BLaER1 (cell line): Measurements from ENCODE around the gene SVIL.
"Not testable (repeated sequence)": the region's sequence is repeated elsewhere in the genome, so short reads cannot be mapped to it uniquely, and the experiment has no call there.

Experiments used
- H3K27ac ChIP-seq: shearing (Covaris generic); formaldehyde crosslinking; 2 replicates; pipeline ENCODE4 v1.8.1; 2022
- H3K27me3 ChIP-seq: shearing (Covaris generic); formaldehyde crosslinking; 2 replicates; pipeline ENCODE4 v1.8.1; 2022
- H3K36me3 ChIP-seq: shearing (Covaris generic); formaldehyde crosslinking; 2 replicates; pipeline ENCODE4 v1.8.1; 2022
- H3K4me1 ChIP-seq: shearing (Covaris generic); formaldehyde crosslinking; 2 replicates; pipeline ENCODE4 v1.8.1; 2022
- H3K4me2 ChIP-seq: shearing (Covaris generic); formaldehyde crosslinking; 2 replicates; pipeline ENCODE4 v1.8.1; 2022
- H3K4me3 ChIP-seq: shearing (Covaris generic); formaldehyde crosslinking; 2 replicates; pipeline ENCODE4 v1.8.1; 2022
- H3K9ac ChIP-seq: shearing (Covaris generic); formaldehyde crosslinking; 2 replicates; pipeline ENCODE4 v1.8.1; 2022
- H3K9me3 ChIP-seq: shearing (Covaris generic); formaldehyde crosslinking; 2 replicates; pipeline ENCODE4 v1.8.1; 2022
- H4K20me1 ChIP-seq: shearing (Covaris generic); formaldehyde crosslinking; 2 replicates; pipeline ENCODE4 v1.8.1; 2022
- Cebpa-rat ChIP-seq: shearing (Covaris generic); IDR thresholded peaks from 2 replicates; pipeline ENCODE4 v1.8.1; 2022

SVIL gene

DNA sequence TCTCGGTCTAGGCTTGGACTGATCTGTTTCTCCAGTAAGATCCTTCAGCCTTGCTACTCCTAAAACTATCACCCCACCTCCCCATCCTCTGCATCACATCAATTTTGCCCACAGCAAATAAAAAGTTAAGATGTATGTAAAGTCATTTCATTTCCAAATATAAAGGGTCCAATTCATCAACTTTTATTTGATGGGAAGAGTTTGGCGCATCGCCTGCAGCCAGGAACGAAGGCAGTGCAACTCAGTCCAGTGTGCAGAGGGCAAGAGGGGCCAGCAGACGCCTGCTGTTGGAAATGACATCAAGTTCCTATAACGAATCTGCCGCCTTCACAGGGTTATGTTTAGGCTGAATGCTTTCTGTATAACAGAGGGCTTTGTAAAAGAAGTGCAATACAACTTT is 97.0 kb downstream of the SVIL start:
- Histone ChIP-seq H3K27ac (no peak overlapping the region), H3K27me3 (no peaks in the 10 kb centered on the region), H3K9me3 (no peaks in the 10 kb centered on the region), H4K20me1 (no peaks in the 10 kb centered on the region), H3K4me3 (no peak overlapping the region), H3K4me2 (no peak overlapping the region), H3K4me1 (peaks cover 7% of the 10 kb centered on the region), H3K9ac (no peak overlapping the region), H3K36me3 (peaks cover 3% of the 10 kb centered on the region; the same call in 1 of the 2 replicates)
- no peak for TF ChIP-seq Cebpa-rat

DNA sequence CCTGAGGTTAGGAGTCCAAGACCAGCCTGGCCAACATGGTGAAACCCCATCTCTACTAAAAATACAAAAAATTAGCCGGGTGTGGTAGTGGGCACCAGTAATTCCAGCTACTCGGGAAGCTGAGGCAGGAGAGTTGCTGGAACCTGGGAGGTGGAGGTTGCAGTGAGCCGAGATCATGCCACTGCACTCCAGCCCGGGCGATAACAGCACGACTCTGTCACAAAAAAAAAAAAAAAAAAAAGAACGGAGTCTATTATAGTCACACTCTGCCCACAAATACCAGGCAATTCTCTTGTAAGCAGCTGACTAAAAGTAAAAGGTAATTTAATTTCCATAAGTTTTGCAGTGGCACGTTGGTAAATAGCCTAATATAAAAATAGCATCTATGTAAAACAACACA is 98.1 kb downstream of the SVIL start:
- not testable (repeated sequence) for H3K4me1 ChIP-seq, H3K27ac ChIP-seq, H3K9ac ChIP-seq, H3K27me3 ChIP-seq, H3K9me3 ChIP-seq, H3K4me3 ChIP-seq, H3K4me2 ChIP-seq, H4K20me1 ChIP-seq
- peaks cover 11% of the 10 kb centered on the region; the same call in 1 of the 2 replicates for H3K36me3 ChIP-seq

DNA sequence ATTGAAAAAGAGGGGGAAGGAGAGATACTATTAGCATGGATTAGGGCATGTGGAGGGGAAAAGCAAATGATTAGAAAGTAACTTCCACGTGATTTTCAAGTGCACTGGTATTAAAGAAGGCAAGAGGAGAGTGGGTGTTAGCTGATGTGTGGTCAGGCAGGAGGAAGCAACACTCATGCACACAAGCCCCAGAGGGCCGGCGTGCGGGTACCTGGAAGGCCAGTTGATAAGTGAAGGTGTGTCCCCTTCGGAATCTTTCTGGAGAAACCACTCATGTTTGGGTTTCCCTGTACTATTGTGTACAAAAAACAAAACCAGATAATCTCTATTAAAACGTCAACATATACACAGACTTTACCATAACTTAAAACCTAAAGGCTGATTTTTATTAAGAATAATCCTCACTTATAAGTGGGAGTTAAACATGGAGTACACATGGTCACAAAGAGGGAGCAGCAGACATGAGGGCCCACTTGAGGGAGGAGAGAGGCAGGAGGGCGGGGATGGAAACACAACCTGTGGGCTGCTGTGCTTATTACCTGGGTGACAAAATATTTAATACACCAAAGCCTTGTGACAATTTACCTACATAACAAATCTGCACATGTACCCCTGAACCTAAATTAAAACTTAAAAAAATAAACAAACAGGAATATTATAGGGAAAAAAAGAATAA is 98.9 kb downstream of the SVIL start:
- H3K4me1 ChIP-seq: peaks cover 7% of the 10 kb centered on the region
- H3K9me3 ChIP-seq: no peaks in the 10 kb centered on the region
- no peaks in the 10 kb centered on the region for H3K27me3 ChIP-seq
- no peaks in the 10 kb centered on the region for H4K20me1 ChIP-seq
- no peak for TF ChIP-seq Cebpa-rat
- peak overlapping the region; percentile 19; the same call in 1 of the 2 replicates for H3K4me2 ChIP-seq
- H3K4me3 ChIP-seq: no peak overlapping the region
- H3K27ac ChIP-seq: no peak overlapping the region
- peaks cover 11% of the 10 kb centered on the region; the same call in 1 of the 2 replicates for H3K36me3 ChIP-seq
- H3K9ac ChIP-seq: no peak overlapping the region

DNA sequence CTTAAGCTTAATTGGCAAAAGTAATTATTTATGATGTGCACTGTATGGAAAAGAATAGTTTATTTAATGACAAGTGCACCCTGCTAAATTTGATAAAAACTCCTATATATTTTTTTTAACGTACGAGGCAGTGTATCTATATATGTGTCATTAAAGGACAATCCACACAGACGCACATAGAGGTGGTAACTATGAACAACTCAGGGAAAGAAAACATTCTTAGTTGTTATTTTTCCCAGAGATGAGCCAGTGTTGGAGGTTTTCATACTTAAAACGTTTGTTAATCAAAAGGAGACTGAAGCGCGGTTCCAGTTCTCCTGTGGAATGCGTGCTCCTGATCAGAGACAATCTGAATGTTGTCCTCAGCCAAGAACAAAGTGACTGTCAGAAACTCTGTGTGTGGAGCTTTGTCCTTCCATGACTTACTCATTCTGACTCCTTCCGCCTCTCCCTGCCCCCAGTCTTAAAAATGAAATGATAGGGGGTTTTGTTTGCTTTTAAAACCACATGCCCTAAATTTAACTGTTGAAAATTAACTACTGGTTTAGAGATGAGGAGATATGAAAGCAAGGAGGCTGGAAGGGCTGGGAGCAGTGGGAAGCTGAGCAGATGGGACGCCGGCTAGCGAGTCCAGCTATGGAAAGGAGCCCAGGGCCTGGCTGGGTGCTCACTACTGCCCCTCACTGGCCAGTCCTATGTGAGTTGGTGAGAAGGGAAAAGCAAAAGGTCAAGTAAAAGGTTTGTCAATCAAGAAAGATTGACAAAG is 99.6 kb downstream of the SVIL start:
- Histone ChIP-seq H3K27me3 (no peaks in the 10 kb centered on the region), H3K9ac (no peak overlapping the region), H3K4me1 (peaks cover 7% of the 10 kb centered on the region), H3K9me3 (no peaks in the 10 kb centered on the region), H3K4me2 (peak overlapping the region; percentile 19; the same call in 1 of the 2 replicates), H3K4me3 (no peak overlapping the region), H4K20me1 (no peaks in the 10 kb centered on the region), H3K36me3 (peaks cover 11% of the 10 kb centered on the region; the same call in 1 of the 2 replicates), H3K27ac (no peak overlapping the region)
- TF ChIP-seq Cebpa-rat: no peak

DNA sequence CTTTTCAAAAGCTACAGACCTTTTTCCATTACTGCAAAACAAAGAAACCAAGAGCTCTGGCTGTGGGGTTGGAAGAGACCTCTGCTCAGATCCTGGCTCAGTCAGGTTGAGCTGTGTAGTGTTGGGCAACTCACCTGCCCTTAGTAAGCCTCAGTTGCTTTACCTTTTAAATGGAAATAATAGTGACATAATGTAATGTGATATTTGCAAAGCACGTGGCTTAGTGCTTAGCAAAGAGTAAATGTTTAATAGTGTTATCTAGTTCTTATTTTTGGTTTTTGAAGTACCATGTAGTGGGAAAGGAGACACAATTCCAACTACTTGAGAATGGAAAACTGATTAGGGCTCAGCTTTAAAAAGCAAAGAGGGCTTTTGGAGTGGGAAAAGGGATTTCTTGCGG is 100.2 kb downstream of the SVIL start:
- Histone ChIP-seq H3K27ac (no peak overlapping the region), H3K9me3 (no peaks in the 10 kb centered on the region), H3K4me2 (no peak overlapping the region), H3K27me3 (no peaks in the 10 kb centered on the region), H3K9ac (no peak overlapping the region), H3K36me3 (peaks cover 15% of the 10 kb centered on the region; the same call in 1 of the 2 replicates), H3K4me3 (no peak overlapping the region), H4K20me1 (no peaks in the 10 kb centered on the region), H3K4me1 (peaks cover 7% of the 10 kb centered on the region)
- no peak for TF ChIP-seq Cebpa-rat

DNA sequence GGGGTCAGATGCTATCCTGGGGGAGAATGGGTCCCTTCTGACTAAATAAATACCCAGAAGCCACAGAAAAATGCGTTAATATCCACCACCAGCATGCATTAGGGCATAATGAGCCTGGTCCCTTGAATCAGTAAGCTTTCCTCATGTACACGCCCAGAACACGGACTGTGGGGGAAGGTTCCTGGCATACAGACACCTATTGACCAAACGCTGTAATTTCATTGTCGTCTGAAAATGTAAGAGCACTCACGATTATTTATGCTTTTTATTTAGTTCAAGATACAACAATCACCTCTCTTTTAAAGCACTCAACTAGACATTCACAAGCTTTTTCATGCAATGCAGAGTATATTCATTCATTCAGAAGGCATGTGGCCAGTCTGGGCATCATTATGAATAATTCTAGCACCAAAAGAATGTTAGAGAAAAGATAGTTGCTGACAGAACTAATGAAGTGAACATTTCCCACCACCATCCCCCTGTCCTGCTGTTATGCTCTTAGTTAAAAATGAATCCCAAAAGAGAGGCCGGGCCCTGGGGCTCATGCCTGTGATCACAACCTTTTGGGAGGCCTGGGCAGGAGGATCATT is 101.0 kb downstream of the SVIL start:
- Histone ChIP-seq H3K9ac (no peak overlapping the region), H3K4me1 (peaks cover 7% of the 10 kb centered on the region), H3K4me3 (no peak overlapping the region), H4K20me1 (no peaks in the 10 kb centered on the region), H3K27ac (no peak overlapping the region), H3K27me3 (no peaks in the 10 kb centered on the region), H3K4me2 (no peak overlapping the region), H3K9me3 (no peaks in the 10 kb centered on the region), H3K36me3 (peaks cover 15% of the 10 kb centered on the region; the same call in 1 of the 2 replicates)
- TF ChIP-seq Cebpa-rat: no peak

DNA sequence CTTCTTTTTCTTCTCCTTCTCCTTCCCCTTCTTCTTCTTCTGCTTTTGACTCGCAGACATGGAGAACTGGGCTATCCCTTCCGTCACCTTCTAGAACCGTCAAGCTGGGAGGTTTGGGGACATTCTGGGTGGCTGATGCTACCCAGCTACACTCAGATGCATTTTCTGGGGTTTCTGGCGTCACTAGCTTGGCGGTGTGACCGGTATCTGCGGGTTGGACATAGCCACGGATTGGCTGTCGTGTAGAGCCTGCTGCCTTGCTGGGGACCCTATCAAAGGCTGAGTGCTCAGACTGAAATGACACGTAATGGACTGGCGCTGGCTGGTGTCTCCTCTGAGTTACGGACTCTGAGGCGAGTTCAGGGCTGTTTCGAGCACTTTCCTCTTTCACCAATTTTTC is 101.7 kb downstream of the SVIL start:
- no peaks in the 10 kb centered on the region for H3K9me3 ChIP-seq
- H3K4me1 ChIP-seq: peaks cover 7% of the 10 kb centered on the region
- no peaks in the 10 kb centered on the region for H4K20me1 ChIP-seq
- no peak overlapping the region for H3K27ac ChIP-seq
- no peak overlapping the region for H3K9ac ChIP-seq
- no peaks in the 10 kb centered on the region for H3K27me3 ChIP-seq
- peaks cover 19% of the 10 kb centered on the region for H3K36me3 ChIP-seq
- no peak overlapping the region for H3K4me2 ChIP-seq
- no peak for TF ChIP-seq Cebpa-rat
- no peak overlapping the region for H3K4me3 ChIP-seq

DNA sequence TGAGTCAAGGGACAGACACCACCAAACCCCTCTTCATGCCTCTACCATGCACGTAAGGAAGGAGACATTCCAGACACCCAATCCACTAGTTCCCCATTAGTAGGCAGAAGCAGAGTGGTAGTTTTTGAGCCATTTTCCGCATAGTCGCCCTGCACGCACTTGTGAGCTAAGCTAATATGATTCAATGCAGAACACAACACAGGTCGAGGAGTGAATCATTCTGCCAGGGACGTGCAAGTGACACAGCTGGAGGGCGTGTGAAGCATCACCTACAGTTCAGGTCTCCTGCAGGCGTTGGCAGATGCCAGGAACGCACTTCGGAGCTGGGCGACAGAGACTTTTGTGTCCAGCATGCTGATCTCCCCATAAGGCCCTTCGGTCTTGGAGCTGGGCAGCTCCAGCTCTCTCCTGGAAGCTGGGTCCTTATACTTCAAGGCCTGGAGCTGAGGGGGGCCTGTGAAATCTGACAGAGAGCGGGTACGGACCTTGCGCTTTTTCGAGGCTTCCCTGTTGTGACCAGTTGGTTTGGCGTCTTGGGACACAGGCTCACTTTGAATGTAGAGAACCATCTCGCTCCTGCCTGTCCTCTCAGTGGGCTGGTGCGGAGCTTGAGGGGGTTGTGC is 102.4 kb downstream of the SVIL start:
- Histone ChIP-seq H3K36me3 (peaks cover 19% of the 10 kb centered on the region), H3K4me3 (no peak overlapping the region), H3K27ac (no peak overlapping the region), H3K9ac (no peak overlapping the region), H3K4me2 (no peak overlapping the region), H3K9me3 (no peaks in the 10 kb centered on the region), H3K27me3 (no peaks in the 10 kb centered on the region), H3K4me1 (peaks cover 7% of the 10 kb centered on the region), H4K20me1 (no peaks in the 10 kb centered on the region)
- no peak for TF ChIP-seq Cebpa-rat

DNA sequence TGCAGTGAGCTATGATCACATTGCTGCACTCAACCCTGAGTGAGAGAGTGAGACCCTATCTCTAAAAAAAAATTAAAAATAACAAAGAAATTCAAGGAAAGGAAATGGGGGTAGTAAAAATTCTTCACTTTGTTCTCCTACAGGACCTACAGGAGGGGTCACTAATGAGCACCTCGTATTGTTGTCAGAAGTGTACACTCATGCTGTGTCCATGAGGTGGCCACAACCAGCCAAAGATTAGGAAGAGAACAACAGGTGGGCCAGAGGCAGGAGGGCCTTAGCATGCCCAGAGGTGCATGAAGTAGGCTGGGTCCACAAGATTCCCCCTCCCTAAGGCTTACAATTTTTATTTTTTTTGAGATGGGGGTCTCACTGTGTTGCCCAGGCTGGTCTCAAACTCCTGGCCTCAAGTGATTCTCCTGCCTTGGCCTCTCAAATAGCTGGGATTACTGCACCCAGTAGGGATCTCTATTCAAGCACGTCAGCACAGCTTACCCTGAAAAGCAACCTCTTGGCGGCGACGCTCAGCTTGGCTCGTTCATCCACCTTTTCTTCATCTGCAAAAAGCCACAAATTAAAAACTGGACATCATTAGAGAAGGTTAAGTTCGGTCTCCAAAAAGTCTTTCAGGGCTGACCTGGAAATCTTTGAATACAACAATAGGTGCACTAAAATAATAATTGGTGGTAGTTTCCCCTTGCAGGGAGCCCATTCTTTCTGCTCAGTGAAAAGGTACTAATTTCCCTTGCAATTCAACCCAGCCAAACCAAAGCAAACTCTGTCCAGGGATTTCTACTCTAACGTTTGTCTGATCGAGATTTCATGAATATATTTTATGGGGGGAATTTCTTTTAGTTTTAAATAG is 104.4 kb downstream of the SVIL start:
- no peaks in the 10 kb centered on the region for H3K9me3 ChIP-seq
- H3K4me2 ChIP-seq: no peak overlapping the region
- H3K36me3 ChIP-seq: peaks cover 24% of the 10 kb centered on the region
- H3K4me1 ChIP-seq: peaks cover under 1% of the 10 kb centered on the region
- no peak for TF ChIP-seq Cebpa-rat
- H4K20me1 ChIP-seq: no peaks in the 10 kb centered on the region
- H3K4me3 ChIP-seq: no peak overlapping the region
- no peak overlapping the region for H3K27ac ChIP-seq
- H3K27me3 ChIP-seq: no peaks in the 10 kb centered on the region
- H3K9ac ChIP-seq: no peak overlapping the region
